Activated T-helper 1 cell treated with anti-CD3 and anti-CD28 coated beads, Interleukin-2, amount 50 U/mL, for 16 hours (primary cell): ENCODE results near the gene DENND6A.
"Not testable (repeated sequence)": the region's sequence is repeated elsewhere in the genome, so short reads cannot be mapped to it uniquely, and the experiment has no call there.

Source experiments
- DNase-seq, 2 donors: peaks; one replicate each; pipeline ENCODE4 v3.0.0-alpha.2; 2020; ENCODE audit warnings: low read depth in 1 of 2, low spot score in 1 of 2

Gene DENND6A

DNA sequence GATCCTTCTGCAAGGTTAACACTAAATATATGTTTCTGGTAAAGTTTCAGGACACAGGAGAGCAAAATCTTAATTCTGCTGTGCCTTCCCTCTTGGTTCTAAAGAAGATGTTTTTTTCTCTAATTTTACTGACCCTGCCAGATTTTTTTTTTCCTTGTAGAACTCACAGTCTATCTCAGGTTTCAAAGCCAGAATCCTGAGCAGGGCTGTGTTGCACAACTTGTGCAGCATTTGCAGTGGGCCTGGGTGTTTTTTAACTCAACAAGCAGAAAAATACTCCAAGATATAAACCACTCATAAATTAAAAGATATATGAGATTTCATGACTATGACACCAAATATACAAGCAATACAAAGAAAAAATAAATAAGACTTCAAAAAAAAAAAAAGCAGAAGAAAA lies 55.5 kb downstream of the DENND6A start:
- DNase-seq: no peak

- DNase-seq: not testable (repeated sequence)
These were observed 58.6 kb downstream of the DENND6A start for GRCh38 chr3:57634259-57634658.

DNA sequence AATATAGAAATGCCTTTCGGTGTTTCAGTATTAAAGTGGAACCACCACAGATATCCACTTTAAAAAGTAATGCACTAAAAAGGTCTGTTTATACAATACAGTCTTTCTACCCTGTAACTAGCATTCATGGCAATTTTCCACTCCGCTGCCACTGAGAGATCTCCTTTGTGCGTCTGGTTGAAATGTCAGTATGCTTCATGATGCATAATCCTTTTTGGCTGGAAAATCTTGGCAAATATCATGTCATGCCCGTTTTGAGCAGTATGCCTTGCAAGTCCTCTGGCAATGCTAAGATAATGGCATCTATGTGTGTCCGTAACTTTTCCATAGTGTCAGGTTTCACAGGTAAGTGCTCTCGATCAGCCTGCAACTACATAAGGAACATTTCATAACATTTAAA lies 64.9 kb downstream of the DENND6A start:
- no peak for DNase-seq

DNA sequence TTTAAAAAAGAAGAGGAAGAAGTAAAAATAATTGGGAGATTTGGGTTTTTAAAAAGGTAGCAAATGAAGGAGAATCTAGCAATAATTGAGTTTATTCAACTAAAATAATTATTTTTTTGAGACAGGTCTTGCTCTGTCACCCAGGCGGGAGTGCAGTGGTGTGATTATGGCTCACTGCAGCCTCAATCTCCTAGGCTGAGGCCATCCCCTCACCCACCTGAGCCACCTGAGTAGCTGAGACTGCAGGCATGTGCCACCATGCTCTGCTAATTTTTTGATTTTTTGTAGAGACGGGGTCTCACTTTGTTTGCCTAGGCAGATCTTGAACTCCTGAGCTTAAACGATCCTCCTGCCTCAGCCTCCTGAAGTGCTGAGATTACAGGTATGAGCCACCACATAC lies 68.1 kb downstream of the DENND6A start:
- DNase-seq: no peak

GRCh38 chr3:57622362-57622761 lies 70.5 kb downstream of the DENND6A start:
- no peak for DNase-seq

DNA sequence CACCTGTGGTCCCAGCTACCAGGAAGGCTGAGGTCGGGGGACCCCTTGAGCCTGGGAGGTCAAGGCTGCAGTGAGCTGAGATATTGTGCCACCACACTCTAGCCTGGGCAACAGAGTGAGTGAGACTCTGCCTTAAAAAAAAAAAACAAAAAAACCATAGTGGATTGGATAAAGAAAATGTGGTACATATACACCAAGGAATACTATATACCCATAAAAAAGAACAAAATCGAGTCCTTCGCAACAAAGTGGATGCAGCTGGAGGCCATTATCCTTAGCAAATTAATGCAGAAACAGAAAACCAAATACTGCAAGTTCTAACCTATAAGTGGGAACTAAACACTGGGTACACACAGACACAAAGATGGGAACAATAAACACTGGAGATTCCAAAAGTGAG lies 75.1 kb downstream of the DENND6A start:
- DNase-seq: no peak

GRCh38 chr3:57616233-57616632 lies 76.6 kb downstream of the DENND6A start:
- DNase-seq: no peak

GRCh38 chr3:57611870-57612269 lies 81.0 kb downstream of the DENND6A start:
- DNase-seq: not testable (repeated sequence)

DNA sequence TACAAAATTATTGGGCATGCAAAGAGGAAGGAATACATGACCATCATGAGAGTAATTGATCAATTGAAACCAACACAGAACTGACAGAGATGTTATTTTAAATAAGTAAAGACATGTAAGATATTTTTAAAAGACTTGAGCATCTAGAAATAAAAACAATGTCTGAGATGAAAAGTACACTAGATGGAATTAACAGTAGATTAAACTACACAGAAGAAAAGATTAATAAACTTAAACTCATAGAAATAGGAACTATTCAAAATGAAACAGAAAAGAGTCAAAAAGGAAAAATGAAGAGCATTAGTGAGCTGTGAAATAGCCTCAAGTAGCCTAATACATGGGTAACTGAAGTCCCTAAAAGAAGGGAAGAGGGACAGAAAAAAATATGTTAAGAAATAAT lies 87.2 kb downstream of the DENND6A start:
- no peak for DNase-seq

DNA sequence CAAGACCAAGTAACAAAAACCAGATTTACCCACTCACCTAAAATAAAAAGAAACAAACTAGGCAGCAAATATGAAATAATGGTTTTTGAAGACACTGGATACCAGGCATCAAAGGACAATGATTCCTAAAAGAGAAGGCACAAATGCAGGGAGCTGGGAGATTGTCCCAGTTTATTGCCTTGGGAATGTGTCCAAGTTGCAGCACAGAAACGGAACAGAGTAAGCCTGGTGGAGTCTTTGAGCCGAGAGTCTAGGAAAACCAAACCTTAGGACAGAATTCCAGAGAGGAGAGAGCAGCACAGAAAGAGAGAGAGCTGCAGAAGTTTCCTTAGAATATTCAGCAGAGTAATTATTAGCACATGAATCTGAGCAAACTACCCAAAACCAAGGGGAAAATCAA lies 87.9 kb downstream of the DENND6A start:
- DNase-seq: no peak

GRCh38 chr3:57600195-57600594 lies 92.7 kb downstream of the DENND6A start:
- no peak for DNase-seq

- DNase-seq: no peak
These were observed 94.0 kb downstream of the DENND6A start for GRCh38 chr3:57598765-57599360.

DNA sequence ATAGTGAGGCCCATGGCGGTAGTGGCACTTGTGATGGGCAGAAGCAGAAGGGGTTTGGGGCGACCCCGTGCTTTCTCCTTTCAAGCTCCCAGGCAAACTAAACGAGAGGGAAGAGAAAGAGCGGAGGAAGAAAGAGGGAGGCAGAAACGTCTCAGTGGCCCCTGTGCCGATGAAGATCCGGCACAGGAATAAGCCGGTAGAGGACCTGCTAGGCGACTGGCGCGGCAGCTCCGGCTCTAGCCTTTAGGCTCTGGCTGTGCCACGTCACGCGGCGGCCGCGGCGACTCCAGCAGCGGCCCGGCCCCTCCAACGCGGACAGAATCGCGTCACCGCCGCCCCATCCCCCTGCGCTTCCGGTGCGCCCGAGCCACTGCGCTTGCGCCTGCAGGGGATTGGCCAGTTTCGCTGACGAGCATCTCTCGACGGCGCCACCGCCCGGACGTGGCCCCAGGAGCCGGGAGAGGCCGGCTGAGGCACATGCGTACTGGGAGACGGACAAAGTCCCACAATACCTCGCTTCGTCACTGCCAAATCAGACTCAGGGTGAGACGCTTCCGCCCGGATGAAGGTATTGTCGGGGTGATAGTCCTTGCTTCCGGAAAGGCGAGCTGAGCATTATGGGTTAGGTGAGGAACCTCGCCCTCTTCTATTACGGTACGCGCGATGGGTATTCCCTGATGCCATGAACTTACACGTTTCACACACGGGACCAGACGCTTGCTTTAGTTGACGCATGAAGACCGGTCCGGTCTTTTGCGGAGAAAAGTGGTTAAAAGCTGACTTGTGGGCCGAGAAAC lies 95.6 kb downstream of the DENND6A start, which contains the start of gene ARF4:
Gene ARF4, minus strand, starts transcription at position 218 of the 797 bp plus-strand sequence. Its CDS starts 204 bp downstream, at position 14.
- DNase-seq: peak; percentile 97 to 100

GRCh38 chr3:57596495-57597126 lies 96.3 kb downstream of the DENND6A start:
- DNase-seq: peak; percentile 33 to 49

- no peak for DNase-seq
These were observed 98.3 kb downstream of the DENND6A start for GRCh38 chr3:57594576-57594975.

DNA sequence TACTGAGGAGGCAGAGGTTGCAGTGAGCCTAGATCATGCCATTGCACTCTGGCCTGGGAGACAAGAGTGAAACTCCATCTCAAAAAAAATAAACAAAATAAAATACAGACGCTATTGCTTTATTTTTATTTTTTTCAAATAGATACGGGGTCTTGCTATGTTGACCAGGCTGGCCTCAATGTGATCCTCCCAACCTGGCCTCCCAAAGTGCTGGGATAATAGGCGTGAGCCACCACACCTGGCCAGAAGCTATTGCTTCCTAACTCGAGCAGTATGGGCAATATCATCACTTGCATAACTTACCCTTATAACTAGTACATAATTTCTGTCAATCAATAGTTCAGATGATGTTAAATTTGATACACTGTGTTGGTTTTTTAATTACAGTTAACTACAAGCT lies 98.7 kb downstream of the DENND6A start:
- DNase-seq: no peak

GRCh38 chr3:57592306-57592705 lies 100.6 kb downstream of the DENND6A start:
- no peak for DNase-seq

DNA sequence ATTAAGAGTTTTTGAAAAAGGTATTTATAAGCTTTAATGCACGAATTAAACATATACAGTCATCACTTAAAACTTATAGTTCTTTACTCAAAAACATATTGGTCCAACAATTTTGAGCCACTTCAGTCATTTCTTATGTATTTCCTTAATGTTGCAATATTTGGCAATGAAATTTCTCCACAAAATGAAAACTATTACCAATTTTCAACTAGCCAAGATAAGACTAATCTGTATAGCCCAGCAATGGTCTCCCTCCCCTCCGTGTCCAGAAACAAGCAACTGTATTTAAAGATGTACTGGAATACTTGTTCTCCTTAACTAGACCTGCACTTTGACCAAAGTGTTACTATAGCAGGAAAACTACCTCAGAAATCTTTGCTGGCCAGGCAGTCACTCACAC lies 105.0 kb downstream of the DENND6A start:
- DNase-seq: no peak

- no peak for DNase-seq
These were observed 106.1 kb downstream of the DENND6A start for GRCh38 chr3:57586778-57587177.

DNA sequence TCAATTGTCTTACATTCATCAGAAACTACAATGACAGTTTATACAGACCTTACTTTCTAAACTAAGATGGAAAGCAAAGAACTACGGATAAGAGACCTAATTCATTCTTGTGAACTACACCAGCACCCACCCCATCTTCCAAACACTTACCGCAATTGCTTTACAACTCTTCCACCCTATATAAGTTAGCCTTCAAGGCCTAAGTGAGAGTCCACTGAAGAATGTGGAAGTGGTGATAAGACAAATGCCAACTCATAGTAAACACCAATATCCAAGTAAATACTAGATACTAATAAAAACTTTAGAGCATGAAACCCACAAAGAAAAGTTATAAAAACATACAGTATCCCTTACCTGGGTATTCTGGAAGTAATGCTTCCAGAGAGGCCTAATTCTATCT lies 109.3 kb downstream of the DENND6A start:
- DNase-seq: no peak

DNA sequence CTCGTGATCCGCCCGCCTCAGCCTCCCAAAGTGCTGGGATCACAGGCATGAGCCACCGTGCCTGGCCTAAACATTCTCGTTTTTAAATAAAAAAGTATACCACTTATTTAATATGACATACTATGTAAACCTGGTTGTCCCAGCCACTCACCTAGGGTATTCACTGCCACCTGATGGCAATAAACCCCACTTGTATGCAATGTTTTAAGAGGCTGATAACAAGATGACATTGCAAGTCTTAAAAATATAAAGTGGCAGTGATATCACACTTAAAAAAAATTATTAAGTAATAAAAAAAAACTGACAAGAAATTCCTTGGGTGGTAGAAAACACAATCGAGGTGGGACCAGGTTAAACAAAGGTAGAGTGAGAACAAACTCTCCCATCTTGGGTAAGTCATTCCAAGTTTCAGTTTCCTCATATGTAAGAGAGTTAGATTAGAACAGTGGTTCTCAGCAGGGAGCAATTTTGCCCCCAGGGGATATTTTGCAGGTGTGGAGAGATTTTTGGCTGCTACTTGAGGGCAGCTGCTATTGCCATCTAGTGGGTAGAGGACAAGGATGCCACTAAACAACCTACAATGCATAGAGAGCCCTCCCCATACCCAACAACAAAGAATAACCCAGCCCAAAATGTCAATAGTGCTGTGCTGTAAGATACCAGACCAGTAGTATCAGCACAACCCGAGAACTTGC lies 110.3 kb downstream of the DENND6A start:
- DNase-seq: no peak

DNA sequence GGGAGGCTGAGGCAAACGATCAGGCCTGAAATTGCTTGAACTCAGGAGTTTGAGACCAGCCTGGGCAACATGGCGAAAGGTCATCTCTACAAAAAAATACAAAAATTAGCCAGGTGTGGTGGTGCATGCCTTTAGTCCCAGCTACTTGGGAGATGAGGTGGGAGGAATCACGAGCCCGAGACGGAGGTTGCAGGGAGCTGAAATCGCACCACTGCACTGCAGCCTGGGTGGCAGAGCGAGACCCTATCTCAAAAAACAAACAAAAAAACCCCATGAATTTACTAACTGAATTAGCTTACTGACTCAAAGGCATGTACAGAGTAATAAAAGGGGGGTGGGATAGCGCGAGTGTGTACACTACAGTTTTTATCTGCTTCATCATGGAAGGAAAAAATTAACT lies 115.1 kb downstream of the DENND6A start:
- no peak for DNase-seq
